Caco-2 (cell line): ENCODE data around the gene ITGA11. TPM values are rescaled to one million over a fixed set of nuclear protein-coding genes. Genes with fewer than 3 reads are reported as not detected.

ENCODE experiments used
- BruUV-seq: library from RNA; stranded (reverse); fragments of 400-500 nt; replicated peaks from 2 replicates; lab custom pipeline; 2021; lab: Mats Ljungman, UMichigan
- CTCF ChIA-PET: fragments of 300-600 bp; sonication (Branson Sonifier 250); formaldehyde crosslinking; loops from one replicate; lab custom pipeline; 2022; ENCODE audit warnings: antibody characterized with exemption; lab: Charles Lee
- POLR2A ChIA-PET: fragments of 300-600 bp; sonication (Branson Sonifier 250); formaldehyde crosslinking; loops from one replicate; lab custom pipeline; 2022; ENCODE audit warnings: antibody characterized with exemption; lab: Charles Lee
- DNase-seq, 2 experiments: peaks; one replicate each; pipeline versions ENCODE4 v3.0.0 to v3.0.0-alpha.2; 2020 to 2022
- H3K27me3 ChIP-seq: replicated peaks from 2 replicates; pipeline ENCODE4 v1.6.0; 2011; ENCODE audit warnings: low read length; ENCODE audit not compliant: control insufficient read depth, insufficient read depth
- H3K36me3 ChIP-seq: 2 replicates; pipeline ENCODE4 v1.5.1; 2011; ENCODE audit warnings: low read length; ENCODE audit not compliant: control insufficient read depth, insufficient read depth
- H3K4me1 ChIP-seq: fragments of 250-450 bp; sonication (Bioruptor Pico); 2 replicates; pipeline ENCODE4 v1.5.1; 2020; ENCODE audit warnings: mild to moderate bottlenecking
- H3K4me3 ChIP-seq: 2 replicates; pipeline ENCODE4 v1.5.1; 2011; ENCODE audit warnings: low read depth, mild to moderate bottlenecking, control low read depth, low read length
- H3K9me3 ChIP-seq: fragments of 250-450 bp; sonication (Bioruptor Pico); 2 replicates; pipeline ENCODE4 v1.5.1; 2020; ENCODE audit warnings: mild to moderate bottlenecking, moderate library complexity
- H3K27ac Mint-ChIP-seq: one replicate; pipeline ENCODE4 v1.8.0; 2022; ENCODE audit warnings: mixed read lengths; ENCODE audit not compliant: unreplicated experiment
- H3K27me3 Mint-ChIP-seq: one replicate; pipeline ENCODE4 v1.8.0; 2022; ENCODE audit warnings: mixed read lengths; ENCODE audit not compliant: insufficient read depth, unreplicated experiment
- H3K36me3 Mint-ChIP-seq: one replicate; pipeline ENCODE4 v1.8.0; 2022; ENCODE audit warnings: mild to moderate bottlenecking, mixed read lengths; ENCODE audit not compliant: insufficient read depth, unreplicated experiment
- H3K4me1 Mint-ChIP-seq: one replicate; pipeline ENCODE4 v1.8.0; 2022; ENCODE audit warnings: low read depth, mixed read lengths; ENCODE audit not compliant: unreplicated experiment
- H3K4me3 Mint-ChIP-seq: one replicate; pipeline ENCODE4 v1.8.0; 2022; ENCODE audit warnings: mild to moderate bottlenecking, moderate library complexity, mixed read lengths; ENCODE audit not compliant: unreplicated experiment
- H3K9me3 Mint-ChIP-seq: one replicate; pipeline ENCODE4 v1.8.0; 2022; ENCODE audit warnings: mixed read lengths; ENCODE audit not compliant: unreplicated experiment
- CTCF ChIP-seq, 2 experiments: fragments of 200-600 bp in 1 of 2; IDR thresholded peaks; 1 replicate in 1 of 2; 2 replicates in 1 of 2; pipeline versions ENCODE4 v1.5.1 to v1.8.0; 2011 to 2022; ENCODE audit warnings: antibody characterized with exemption in 1 of 2, control low read depth in 1 of 2, inconsistent platforms in 1 of 2, low read depth in 1 of 2, low read length in 1 of 2, mild to moderate bottlenecking in 1 of 2, moderate library complexity in 1 of 2; ENCODE audit not compliant: insufficient read depth in 1 of 2, severe bottlenecking in 1 of 2, unreplicated experiment in 1 of 2
- intact Hi-C: fragments of 100-400 bp; cut with micrococcal nuclease; formaldehyde crosslinking; loops from one replicate; pipeline ENCODE4 v1.10.0; 2022; ENCODE audit not compliant: unreplicated experiment
- total RNA-seq: library from RNA; stranded (reverse); gene quantifications from 2 replicates; pipeline ENCODE4 v1.2.3, GENCODE V29; 2022

ITGA11 gene
- total RNA-seq, 1 experiment from 2014 or later, result 0.18 TPM

GRCh38 chr15:68402432-68403160, 29.4 kb downstream of the ITGA11 start:
- Mint-ChIP-seq H3K27ac (no peak overlapping the region), H3K4me3 (no peak overlapping the region), H3K4me1 (peaks cover 9% of the 10 kb centered on the region), H3K36me3 (no peaks in the 10 kb centered on the region), H3K27me3 (no peaks in the 10 kb centered on the region), H3K9me3 (peaks cover 11% of the 10 kb centered on the region)
- BruUV-seq, result no TSS peak
- ChIA-PET POLR2A (no interaction called here), CTCF (no interaction called here)
- no peak for DNase-seq
- Histone ChIP-seq H3K36me3 (no peaks in the 10 kb centered on the region), H3K9me3 (no peaks in the 10 kb centered on the region; the same call in 1 of the 2 replicates), H3K4me3 (no peak overlapping the region), H3K4me1 (peaks cover 4% of the 10 kb centered on the region), H3K27me3 (no peaks in the 10 kb centered on the region)
- intact Hi-C loops, result no loop called here
- TF ChIP-seq CTCF (IDR thresholded peaks at IDR 0.05; ENCODE audit: insufficient read depth in 1 of 2, low read depth in 1 of 2, low read length in 1 of 2, severe bottlenecking in 1 of 2, unreplicated experiment in 1 of 2), result no peak

GRCh38 chr15:68401496-68402431, 30.2 kb downstream of the ITGA11 start:
- BruUV-seq, result no TSS peak
- CTCF ChIA-PET, result no interaction called here
- POLR2A ChIA-PET, result no interaction called here

More at GRCh38 chr15:68401496-68402431, 30.2 kb downstream of the ITGA11 start:
- no peak for TF ChIP-seq CTCF (IDR thresholded peaks at IDR 0.05; ENCODE audit: insufficient read depth in 1 of 2, low read depth in 1 of 2, low read length in 1 of 2, severe bottlenecking in 1 of 2, unreplicated experiment in 1 of 2)
- Histone ChIP-seq H3K9me3 (no peaks in the 10 kb centered on the region; the same call in 1 of the 2 replicates), H3K4me3 (no peak overlapping the region), H3K27me3 (no peaks in the 10 kb centered on the region), H3K36me3 (no peaks in the 10 kb centered on the region), H3K4me1 (peaks cover 4% of the 10 kb centered on the region)
- DNase-seq, result no peak
- Mint-ChIP-seq H3K27me3 (no peaks in the 10 kb centered on the region), H3K4me1 (peaks cover 9% of the 10 kb centered on the region), H3K9me3 (peaks cover 11% of the 10 kb centered on the region), H3K36me3 (no peaks in the 10 kb centered on the region), H3K27ac (peak overlapping the region; percentile 18), H3K4me3 (no peak overlapping the region)
- intact Hi-C loops, result no loop called here
